CD14-positive monocyte (primary cell): ENCODE results near the gene TACR1. TPM values are rescaled to one million over a fixed set of nuclear protein-coding genes. Genes with fewer than 3 reads are reported as not detected.
"Not testable (repeated sequence)": the region's sequence is repeated elsewhere in the genome, so short reads cannot be mapped to it uniquely, and the experiment has no call there.

Experiments used
- DNase-seq, 3 donors: peaks; one replicate each; pipeline ENCODE4 v3.0.0-alpha.2; 2011 to 2022
- H2AFZ ChIP-seq: 2 replicates; pipeline ENCODE4 v1.6.0; 2012; ENCODE audit warnings: mild to moderate bottlenecking, low read depth, low read length, inconsistent platforms; ENCODE audit not compliant: insufficient read depth, poor library complexity, severe bottlenecking
- H3K27ac ChIP-seq, 2 donors: 1 replicate in 1 of 2; 2 replicates in 1 of 2; pipeline ENCODE4 v1.5.1; 2012 to 2013; ENCODE audit warnings: low read length in 2 of 2, control low read depth in 1 of 2, inconsistent platforms in 1 of 2, low read depth in 1 of 2, mild to moderate bottlenecking in 1 of 2
- H3K27me3 ChIP-seq, 2 donors: one replicate each; pipeline versions ENCODE4 v1.6.0 to v1.6.1; 2011 to 2013; ENCODE audit warnings: low read length in 2 of 2; ENCODE audit not compliant: control insufficient read depth in 2 of 2, insufficient read depth in 2 of 2
- H3K36me3 ChIP-seq, 2 donors: replicated peaks in 1 of 2; 1 replicate in 1 of 2; 2 replicates in 1 of 2; pipeline versions ENCODE4 v1.5.1 to v1.6.1; 2012 to 2013; ENCODE audit warnings: low read length in 2 of 2, control low read depth in 1 of 2, inconsistent platforms in 1 of 2, mild to moderate bottlenecking in 1 of 2; ENCODE audit not compliant: insufficient read depth in 2 of 2, control insufficient read depth in 1 of 2
- H3K4me1 ChIP-seq, 2 donors: 1 replicate in 1 of 2; 2 replicates in 1 of 2; pipeline versions ENCODE4 v1.5.1 to v1.6.1; 2012 to 2013; ENCODE audit warnings: low read length in 2 of 2, control low read depth in 1 of 2, inconsistent platforms in 1 of 2, mild to moderate bottlenecking in 1 of 2, moderate library complexity in 1 of 2; ENCODE audit not compliant: insufficient read depth in 2 of 2, control insufficient read depth in 1 of 2
- H3K4me2 ChIP-seq: replicated peaks from 2 replicates; pipeline ENCODE3; 2012; ENCODE audit warnings: low read length, moderate library complexity, mild to moderate bottlenecking; ENCODE audit not compliant: poor library complexity, severe bottlenecking; ENCODE audit errors: extremely low read depth
- H3K4me3 ChIP-seq, 3 experiments: fragments of 200-600 bp in 1 of 3; sonication (generic) in 1 of 3; replicated peaks in 1 of 3; 1 replicate in 2 of 3; 2 replicates in 1 of 3; pipeline ENCODE4 v1.5.1; 2011 to 2013; ENCODE audit warnings: low read length in 3 of 3, mild to moderate bottlenecking in 3 of 3, control low read depth in 2 of 3, low read depth in 2 of 3, inconsistent platforms in 1 of 3, moderate library complexity in 1 of 3
- H3K79me2 ChIP-seq: 2 replicates; pipeline ENCODE4 v1.6.0; 2012; ENCODE audit warnings: mild to moderate bottlenecking, control low read depth, inconsistent platforms, low read length, moderate library complexity; ENCODE audit not compliant: insufficient read depth
- H3K9ac ChIP-seq: 2 replicates; pipeline ENCODE4 v1.6.0; 2017; ENCODE audit warnings: low read length, mild to moderate bottlenecking; ENCODE audit not compliant: insufficient read depth, poor library complexity, severe bottlenecking
- H3K9me3 ChIP-seq, 2 donors: replicated peaks in 1 of 2; 1 replicate in 1 of 2; 2 replicates in 1 of 2; pipeline versions ENCODE4 v1.5.1 to v1.6.1; 2012 to 2013; ENCODE audit warnings: low read length in 2 of 2, control low read depth in 1 of 2; ENCODE audit not compliant: control insufficient read depth in 1 of 2, insufficient read depth in 1 of 2
- H4K20me1 ChIP-seq: 2 replicates; pipeline ENCODE4 v1.6.0; 2012; ENCODE audit warnings: mild to moderate bottlenecking, low read length, control low read depth, moderate library complexity; ENCODE audit not compliant: insufficient read depth
- H3K27ac Mint-ChIP-seq, 7 donors: one replicate each; pipeline ENCODE4 v1.8.0; 2020; ENCODE audit warnings: mild to moderate bottlenecking in 7 of 7, mixed read lengths in 7 of 7, moderate library complexity in 6 of 7, inconsistent platforms in 2 of 7
- H3K27me3 Mint-ChIP-seq, 3 donors: one replicate each; pipeline ENCODE4 v1.8.0; 2021 to 2022; ENCODE audit warnings: low read depth in 3 of 3, mild to moderate bottlenecking in 3 of 3, mixed read lengths in 3 of 3, moderate library complexity in 3 of 3, inconsistent platforms in 1 of 3
- H3K36me3 Mint-ChIP-seq, 2 donors: one replicate each; pipeline ENCODE4 v1.8.0; 2020; ENCODE audit warnings: mixed read lengths in 2 of 2, inconsistent platforms in 1 of 2, mild to moderate bottlenecking in 1 of 2
- H3K4me1 Mint-ChIP-seq: one replicate; pipeline ENCODE4 v1.8.0; 2020; ENCODE audit warnings: mild to moderate bottlenecking, mixed read lengths
- H3K4me3 Mint-ChIP-seq, 2 donors: one replicate each; pipeline ENCODE4 v1.8.0; 2020; ENCODE audit warnings: mild to moderate bottlenecking in 2 of 2, mixed read lengths in 2 of 2, moderate library complexity in 1 of 2
- H3K9me3 Mint-ChIP-seq, 7 donors: one replicate each; pipeline ENCODE4 v1.8.0; 2020 to 2022; ENCODE audit warnings: mixed read lengths in 7 of 7, mild to moderate bottlenecking in 6 of 7, moderate library complexity in 6 of 7, inconsistent platforms in 2 of 7
- CTCF ChIP-seq: fragments of 200-600 bp; IDR thresholded peaks from one replicate; pipeline ENCODE4 v1.8.0; 2022; ENCODE audit warnings: antibody characterized with exemption, mild to moderate bottlenecking
- WGBS: methylation state at CpG from one replicate; pipeline ENCODE4 v1.1.5; 2013; ENCODE audit warnings: missing lambda C conversion rate; ENCODE audit not compliant: insufficient coverage; 5-methylcytosine and 5-hydroxymethylcytosine counted together
- intact Hi-C, 2 donors: fragments of 100-400 bp; cut with micrococcal nuclease; formaldehyde crosslinking; loops; one replicate each; pipeline versions ENCODE4 v1.15.0 to v1.15.1; 2023
- polyA plus RNA-seq, 3 donors: library from polyadenylated mRNA; depleted of rRNA in 1 of 3; unstranded in 2 of 3; stranded (reverse) in 1 of 3; fragments of 300-500 nt in 2 of 3; fragments of >200 nt in 1 of 3; fragmentation: Illumina TruSeq in 2 of 3; gene quantifications; 1 replicate in 2 of 3; 2 replicates in 1 of 3; pipeline ENCODE4 v1.2.3, GENCODE V29; 2012 to 2021

TACR1 gene
- polyA plus RNA-seq, 3 donors: not detected

DNA sequence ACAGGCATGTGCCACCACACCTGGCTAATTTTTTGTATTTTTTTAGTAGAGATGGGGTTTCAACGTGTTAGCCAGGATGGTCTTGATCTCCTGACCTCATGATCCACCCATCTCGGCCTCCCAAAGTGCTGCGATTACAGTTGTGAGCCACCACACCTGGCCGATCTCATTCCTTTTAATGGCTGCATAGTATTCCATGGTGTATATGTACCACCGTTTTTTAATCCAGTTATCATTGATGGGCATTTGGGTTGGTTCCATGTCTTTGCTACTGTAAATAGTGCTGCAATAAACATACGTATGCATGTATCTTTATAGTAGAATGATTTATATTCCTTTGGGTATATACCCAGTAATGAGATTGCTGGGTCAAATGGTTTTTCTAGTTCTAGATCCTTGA lies 51.4 kb downstream of the TACR1 start:
- H3K27me3 Mint-ChIP-seq, DNase-seq, H3K9me3 Mint-ChIP-seq, H3K27ac ChIP-seq, H3K36me3 ChIP-seq, intact Hi-C loops, H3K79me2 ChIP-seq, H3K4me2 ChIP-seq, H3K27ac Mint-ChIP-seq, H3K27me3 ChIP-seq, H3K4me3 ChIP-seq, H3K4me1 ChIP-seq, H3K36me3 Mint-ChIP-seq, H4K20me1 ChIP-seq, H2AFZ ChIP-seq, H3K9me3 ChIP-seq, H3K4me1 Mint-ChIP-seq, H3K4me3 Mint-ChIP-seq, H3K9ac ChIP-seq: not testable (repeated sequence)
- WGBS: 100% methylated on average over 1 of the region's 6 CpGs

- Histone ChIP-seq H3K27ac (no peak overlapping the region), H3K4me2 (no peak overlapping the region), H3K79me2 (no peaks in the 10 kb centered on the region), H3K36me3 (no peaks in the 10 kb centered on the region), H3K4me3 (no peak overlapping the region), H3K4me1 (no peaks in the 10 kb centered on the region), H3K9ac (no peak overlapping the region), H2AFZ (no peak overlapping the region), H4K20me1 (no peaks in the 10 kb centered on the region), H3K9me3 (no peaks in the 10 kb centered on the region), H3K27me3 (peaks cover 0 to 2% of the 10 kb centered on the region in 2 donors)
- peaks cover 2 to 4% (median 3%) of the 10 kb centered on the region in 3 donors for H3K27me3 Mint-ChIP-seq
- no peak for DNase-seq
- intact Hi-C loops: no loop called here
- H3K36me3 Mint-ChIP-seq: no peaks in the 10 kb centered on the region
- H3K27ac Mint-ChIP-seq: no peak overlapping the region
- WGBS: no CpG with 5 or more reads among the region's 2 CpGs
- TF ChIP-seq CTCF: no peak
- H3K4me3 Mint-ChIP-seq: no peak overlapping the region
- H3K4me1 Mint-ChIP-seq: no peaks in the 10 kb centered on the region
- peaks cover 0 to 4% (median 0%) of the 10 kb centered on the region in 7 donors for H3K9me3 Mint-ChIP-seq
Observed at GRCh38 chr2:75146606-75147332, 52.6 kb downstream of the TACR1 start.

DNA sequence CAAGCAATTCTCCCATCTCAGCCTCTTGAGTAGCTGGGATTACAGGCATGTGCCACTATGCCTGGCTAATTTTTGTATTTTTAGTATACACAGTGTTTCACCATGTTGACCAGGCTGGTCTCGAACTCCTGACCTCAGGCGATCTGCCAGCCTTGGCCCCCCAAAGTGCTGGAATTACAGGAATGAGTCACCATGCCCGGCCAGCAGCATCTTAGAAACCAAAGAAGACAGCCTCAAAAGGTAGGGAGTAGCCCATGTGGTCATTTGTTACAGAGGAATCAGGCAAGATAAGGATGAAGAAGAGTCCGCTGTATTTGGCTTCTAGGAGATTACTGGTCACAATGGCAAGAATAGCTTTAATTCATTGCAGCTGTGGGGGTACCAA lies 53.1 kb downstream of the TACR1 start:
- H3K27ac ChIP-seq, H3K79me2 ChIP-seq, H3K9ac ChIP-seq, intact Hi-C loops, H3K36me3 Mint-ChIP-seq, H2AFZ ChIP-seq, H3K9me3 ChIP-seq, H3K27me3 ChIP-seq, H3K27ac Mint-ChIP-seq, H3K4me1 Mint-ChIP-seq, H3K36me3 ChIP-seq, H3K4me2 ChIP-seq, H3K4me1 ChIP-seq, DNase-seq, H3K4me3 Mint-ChIP-seq, H3K4me3 ChIP-seq, H4K20me1 ChIP-seq, H3K9me3 Mint-ChIP-seq, H3K27me3 Mint-ChIP-seq: not testable (repeated sequence)
- WGBS: 94% methylated on average over 4 of the region's 4 CpGs
